Tibial nerve (tissue), 4 donors: ENCODE measurements around the gene ZNF892. TPM values are rescaled to one million over a fixed set of nuclear protein-coding genes. Genes with fewer than 3 reads are reported as not detected.
"Not testable (repeated sequence)": the region's sequence is repeated elsewhere in the genome, so short reads cannot be mapped to it uniquely, and the experiment has no call there.

ENCODE experiments used
- DNase-seq, 2 donors: peaks; one replicate each; pipeline ENCODE4 v3.0.0-alpha.2; 2019; ENCODE audit warnings: low spot score in 2 of 2
- H3K27ac ChIP-seq, 4 donors: fragments of 200-600 bp; sonication (generic) in 3 of 4; one replicate each; pipeline ENCODE4 v1.5.1; 2017 to 2019; ENCODE audit warnings: mild to moderate bottlenecking in 1 of 4
- H3K27me3 ChIP-seq, 2 donors: fragments of 200-600 bp; sonication (generic) in 1 of 2; one replicate each; pipeline versions ENCODE4 v1.5.1 to v1.6.0; 2017 to 2019
- H3K36me3 ChIP-seq, 3 donors: fragments of 200-600 bp; sonication (generic); one replicate each; pipeline ENCODE4 v1.5.1; 2018 to 2019
- H3K4me1 ChIP-seq, 4 donors: fragments of 200-600 bp; sonication (generic) in 3 of 4; one replicate each; pipeline ENCODE4 v1.5.1; 2017 to 2019
- H3K4me3 ChIP-seq, 4 donors: fragments of 200-600 bp; sonication (generic) in 3 of 4; one replicate each; pipeline ENCODE4 v1.5.1; 2017 to 2019; ENCODE audit warnings: mild to moderate bottlenecking in 1 of 4, moderate library complexity in 1 of 4
- H3K9me3 ChIP-seq, 4 donors: fragments of 200-600 bp; sonication (generic) in 3 of 4; one replicate each; pipeline ENCODE4 v1.5.1; 2017 to 2019
- CTCF ChIP-seq, 5 experiments: fragments of 200-600 bp in 3 of 5; fragments of 450-650 bp in 2 of 5; sonication (generic) in 3 of 5; IDR thresholded peaks; one replicate each; pipeline ENCODE4 v1.5.1; 2016 to 2019; ENCODE audit warnings: antibody characterized with exemption in 5 of 5, mild to moderate bottlenecking in 3 of 5, moderate library complexity in 2 of 5
- EP300 ChIP-seq, 2 donors: sonication (generic); formaldehyde crosslinking; IDR thresholded peaks; one replicate each; pipeline ENCODE4 v1.6.1; 2017; ENCODE audit warnings: antibody characterized with exemption in 2 of 2, mild to moderate bottlenecking in 1 of 2
- POLR2A ChIP-seq, 2 donors: fragments of 450-650 bp; IDR thresholded peaks; one replicate each; pipeline ENCODE4 v1.6.1; 2017; ENCODE audit warnings: antibody characterized with exemption in 2 of 2, mild to moderate bottlenecking in 2 of 2, moderate library complexity in 2 of 2
- WGBS, 2 donors: methylation state at CpG; one replicate each; pipeline ENCODE4 v1.1.5; 2018; 5-methylcytosine and 5-hydroxymethylcytosine counted together
- total RNA-seq, 4 donors: library from RNA; depleted of rRNA; stranded (reverse); fragments of >200 nt; gene quantifications; one replicate each; pipeline ENCODE4 v1.1.0, GENCODE V29; 2016

The ZNF892 gene
- total RNA-seq, 4 donors from 2014 or later: 7.7 to 21.2 (median 14.7) TPM

GRCh38 chr2:95234286-95234785, 27.0 kb downstream of the ZNF892 start:
- no peak for DNase-seq
- Histone ChIP-seq H3K4me3 (no peak overlapping the region), H3K27me3 (no peaks in the 10 kb centered on the region), H3K9me3 (peaks cover 0 to 98% (median 23%) of the 10 kb centered on the region in 4 donors), H3K27ac (no peak overlapping the region), H3K4me1 (no peaks in the 10 kb centered on the region), H3K36me3 (peaks cover 0 to 26% (median 0%) of the 10 kb centered on the region in 3 donors)
- TF ChIP-seq CTCF (IDR thresholded peaks at IDR 0.05) (no peak), EP300 (IDR thresholded peaks at IDR 0.05) (no peak)
- 85% methylated on average over 5 of the region's 5 CpGs for WGBS, 2 donors

DNA sequence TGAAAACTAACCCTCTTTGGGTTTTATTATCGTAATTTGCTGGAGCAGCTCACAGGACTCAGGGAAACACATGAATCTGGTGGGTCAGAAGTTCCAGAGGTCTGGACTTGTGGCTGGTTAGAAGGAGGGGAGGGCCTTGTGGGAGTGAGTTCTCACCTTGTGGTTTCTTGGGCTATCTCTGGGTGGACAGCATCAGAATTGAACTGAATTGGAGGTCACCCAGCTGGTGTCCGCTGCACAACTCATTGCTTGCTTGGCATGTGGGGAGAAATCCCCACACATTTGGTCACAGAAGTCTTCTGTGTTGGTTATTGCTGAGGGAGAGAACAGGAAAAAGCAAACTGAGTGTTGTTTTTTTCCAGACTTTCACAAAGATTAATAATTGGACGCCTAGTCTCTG, 27.5 kb downstream of the ZNF892 start:
- DNase-seq: no peak
- no peaks in the 10 kb centered on the region for H3K27me3 ChIP-seq
- WGBS, 2 donors: 90 to 95% methylated on average over 3 of the region's 3 CpGs
- H3K36me3 ChIP-seq: peaks cover 0 to 25% (median 0%) of the 10 kb centered on the region in 3 donors
- H3K4me1 ChIP-seq: no peaks in the 10 kb centered on the region
- no peak overlapping the region for H3K27ac ChIP-seq
- no peak overlapping the region for H3K4me3 ChIP-seq
- peaks cover 0 to 98% (median 25%) of the 10 kb centered on the region in 4 donors for H3K9me3 ChIP-seq
- TF ChIP-seq POLR2A (IDR thresholded peaks at IDR 0.05) (no peak), CTCF (IDR thresholded peaks at IDR 0.05) (no peak), EP300 (IDR thresholded peaks at IDR 0.05) (no peak)

- Histone ChIP-seq H3K27me3 (no peaks in the 10 kb centered on the region), H3K4me3 (no peak overlapping the region), H3K27ac (no peak overlapping the region), H3K9me3 (peaks cover 0 to 98% (median 28%) of the 10 kb centered on the region in 4 donors), H3K36me3 (peaks cover 0 to 14% (median 0%) of the 10 kb centered on the region in 3 donors), H3K4me1 (no peaks in the 10 kb centered on the region)
- TF ChIP-seq EP300 (IDR thresholded peaks at IDR 0.05) (no peak), CTCF (IDR thresholded peaks at IDR 0.05) (no peak), POLR2A (IDR thresholded peaks at IDR 0.05) (no peak)
- DNase-seq: no peak
Measured at GRCh38 chr2:95238131-95238530, 30.8 kb downstream of the ZNF892 start.

DNA sequence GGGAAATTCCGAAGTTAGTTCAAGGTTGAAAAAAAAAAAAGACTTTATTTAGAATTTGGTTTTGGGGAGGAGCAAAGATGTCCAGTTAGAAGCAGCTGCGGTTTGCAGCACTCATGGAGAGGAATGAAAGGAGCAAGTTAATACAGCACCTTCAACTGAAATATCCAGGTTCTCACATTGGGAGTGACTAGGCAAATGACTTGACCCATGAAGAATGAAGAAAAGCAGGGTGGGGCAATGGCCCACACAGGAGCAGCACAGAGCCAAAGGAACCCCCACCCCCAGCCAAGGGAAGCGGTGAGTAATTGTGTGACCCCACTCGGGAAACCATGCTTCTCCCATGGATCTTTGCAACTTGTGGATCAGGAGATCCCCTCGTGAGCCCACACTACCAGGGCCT, 32.8 kb downstream of the ZNF892 start:
- H3K4me3 ChIP-seq: no peak overlapping the region
- peaks cover 0 to 94% (median 28%) of the 10 kb centered on the region in 4 donors for H3K9me3 ChIP-seq
- no peak overlapping the region for H3K27ac ChIP-seq
- no peaks in the 10 kb centered on the region for H3K27me3 ChIP-seq
- TF ChIP-seq EP300 (IDR thresholded peaks at IDR 0.05) (no peak), CTCF (IDR thresholded peaks at IDR 0.05) (no peak), POLR2A (IDR thresholded peaks at IDR 0.05) (no peak)
- no peaks in the 10 kb centered on the region for H3K4me1 ChIP-seq
- no peak for DNase-seq
- H3K36me3 ChIP-seq: no peaks in the 10 kb centered on the region
- WGBS, 2 donors: 97% methylated on average over 5 of the region's 5 CpGs

- Histone ChIP-seq H3K27me3 (no peaks in the 10 kb centered on the region), H3K9me3 (peaks cover 0 to 94% (median 29%) of the 10 kb centered on the region in 4 donors), H3K4me3 (no peak overlapping the region), H3K27ac (no peak overlapping the region), H3K4me1 (no peaks in the 10 kb centered on the region), H3K36me3 (no peaks in the 10 kb centered on the region)
- no peak for DNase-seq
- WGBS, 2 donors: 91 to 96% methylated on average over 4 to 5 of the region's 5 CpGs
- TF ChIP-seq POLR2A (IDR thresholded peaks at IDR 0.05) (no peak), EP300 (IDR thresholded peaks at IDR 0.05) (no peak), CTCF (IDR thresholded peaks at IDR 0.05) (no peak)
Measured at GRCh38 chr2:95240556-95240955, 33.2 kb downstream of the ZNF892 start.

GRCh38 chr2:95242084-95242483, 34.8 kb downstream of the ZNF892 start:
- H3K9me3 ChIP-seq: peaks cover 0 to 94% (median 31%) of the 10 kb centered on the region in 4 donors
- not testable (repeated sequence) for DNase-seq, H3K4me1 ChIP-seq

More at GRCh38 chr2:95242084-95242483, 34.8 kb downstream of the ZNF892 start:
- H3K27me3 ChIP-seq, H3K4me3 ChIP-seq, H3K36me3 ChIP-seq, H3K27ac ChIP-seq: not testable (repeated sequence)
- 95 to 96% methylated on average over 1 of the region's 1 CpG for WGBS, 2 donors
